ENCODE results near the gene CXorf66. TPM values are rescaled to one million over a fixed set of nuclear protein-coding genes. Genes with fewer than 3 reads are reported as not detected.

The CXorf66 gene
- total RNA-seq, 1 donor from 2014 or later = not detected

- no peak for DNase-seq (ENCODE audit: low spot score)
- no peaks in the 10 kb centered on the region for H3K27me3 Mint-ChIP-seq (ENCODE audit: low read depth)
- no peak overlapping the region for H3K27ac Mint-ChIP-seq
- H3K4me3 Mint-ChIP-seq (ENCODE audit: low read depth) = no peak overlapping the region
- intact Hi-C loops (cut with micrococcal nuclease) = no loop called here
- peaks cover 8% of the 10 kb centered on the region for H3K36me3 Mint-ChIP-seq (ENCODE audit: low read depth)
- H3K4me1 Mint-ChIP-seq (ENCODE audit: low read depth) = peaks cover 18% of the 10 kb centered on the region
- no peaks in the 10 kb centered on the region for H3K9me3 Mint-ChIP-seq
These were observed 45.0 kb downstream of the CXorf66 start for GRCh38 chrX:139920316-139920715.

GRCh38 chrX:139914421-139914820, 50.9 kb downstream of the CXorf66 start:
- intact Hi-C loops (cut with micrococcal nuclease) = no loop called here
- no peak for DNase-seq (ENCODE audit: low spot score)
- Mint-ChIP-seq H3K4me3 (ENCODE audit: low read depth) (no peak overlapping the region), H3K4me1 (ENCODE audit: low read depth) (peaks cover 17% of the 10 kb centered on the region), H3K9me3 (no peaks in the 10 kb centered on the region), H3K27me3 (ENCODE audit: low read depth) (no peaks in the 10 kb centered on the region), H3K36me3 (ENCODE audit: low read depth) (peaks cover 11% of the 10 kb centered on the region), H3K27ac (no peak overlapping the region)

- Mint-ChIP-seq H3K36me3 (ENCODE audit: low read depth) (peaks cover 10% of the 10 kb centered on the region), H3K27me3 (ENCODE audit: low read depth) (no peaks in the 10 kb centered on the region), H3K27ac (no peak overlapping the region), H3K4me3 (ENCODE audit: low read depth) (peak overlapping the region; percentile 51), H3K4me1 (ENCODE audit: low read depth) (peaks cover 30% of the 10 kb centered on the region), H3K9me3 (no peaks in the 10 kb centered on the region)
- intact Hi-C loops (cut with micrococcal nuclease) = loop anchor here (2.0 kb wide), 1 partner anchor 21 kb away; no protein-coding TSS in a partner anchor
- no peak for DNase-seq (ENCODE audit: low spot score)
These were observed 55.6 kb downstream of the CXorf66 start for GRCh38 chrX:139909712-139910111.

GRCh38 chrX:139907078-139907477, 58.2 kb downstream of the CXorf66 start:
- H3K4me1 Mint-ChIP-seq (ENCODE audit: low read depth) = peaks cover 30% of the 10 kb centered on the region
- H3K4me3 Mint-ChIP-seq (ENCODE audit: low read depth) = no peak overlapping the region
- no peak for DNase-seq (ENCODE audit: low spot score)
- no peak overlapping the region for H3K27ac Mint-ChIP-seq
- intact Hi-C loops (cut with micrococcal nuclease) = no loop called here
- H3K36me3 Mint-ChIP-seq (ENCODE audit: low read depth) = no peaks in the 10 kb centered on the region
- H3K9me3 Mint-ChIP-seq = no peaks in the 10 kb centered on the region
- no peaks in the 10 kb centered on the region for H3K27me3 Mint-ChIP-seq (ENCODE audit: low read depth)

GRCh38 chrX:139905743-139906142, 59.6 kb downstream of the CXorf66 start:
- Mint-ChIP-seq H3K4me1 (ENCODE audit: low read depth) (peaks cover 23% of the 10 kb centered on the region), H3K4me3 (ENCODE audit: low read depth) (no peak overlapping the region), H3K9me3 (no peaks in the 10 kb centered on the region), H3K27me3 (ENCODE audit: low read depth) (no peaks in the 10 kb centered on the region), H3K27ac (no peak overlapping the region), H3K36me3 (ENCODE audit: low read depth) (no peaks in the 10 kb centered on the region)
- DNase-seq (ENCODE audit: low spot score) = no peak
- intact Hi-C loops (cut with micrococcal nuclease) = no loop called here

Other genes with a start within 250 kb of the CXorf66 start
- gene ATP11C, start 32.5 kb downstream of the CXorf66 start, total RNA-seq = 19.3 and 23.8 TPM in 2 replicates

Data from activated T-helper 2 cell treated with anti-CD3 and anti-CD28 coated beads, Interferon-gamma antibody, Interleukin-2, Interleukin-4, amounts not matched to agents 10 μg/mL and 5 μg/mL and 100 μg/mL, durations not matched to agents 14 hours and 24 hours and 36 hours (primary cell).